ENCODE results near the gene EBF3. TPM values are rescaled to one million over a fixed set of nuclear protein-coding genes. Genes with fewer than 3 reads are reported as not detected.

EBF3 gene
- total RNA-seq, 2 donors from 2014 or later: 0.44 to 2.0 TPM

DNA sequence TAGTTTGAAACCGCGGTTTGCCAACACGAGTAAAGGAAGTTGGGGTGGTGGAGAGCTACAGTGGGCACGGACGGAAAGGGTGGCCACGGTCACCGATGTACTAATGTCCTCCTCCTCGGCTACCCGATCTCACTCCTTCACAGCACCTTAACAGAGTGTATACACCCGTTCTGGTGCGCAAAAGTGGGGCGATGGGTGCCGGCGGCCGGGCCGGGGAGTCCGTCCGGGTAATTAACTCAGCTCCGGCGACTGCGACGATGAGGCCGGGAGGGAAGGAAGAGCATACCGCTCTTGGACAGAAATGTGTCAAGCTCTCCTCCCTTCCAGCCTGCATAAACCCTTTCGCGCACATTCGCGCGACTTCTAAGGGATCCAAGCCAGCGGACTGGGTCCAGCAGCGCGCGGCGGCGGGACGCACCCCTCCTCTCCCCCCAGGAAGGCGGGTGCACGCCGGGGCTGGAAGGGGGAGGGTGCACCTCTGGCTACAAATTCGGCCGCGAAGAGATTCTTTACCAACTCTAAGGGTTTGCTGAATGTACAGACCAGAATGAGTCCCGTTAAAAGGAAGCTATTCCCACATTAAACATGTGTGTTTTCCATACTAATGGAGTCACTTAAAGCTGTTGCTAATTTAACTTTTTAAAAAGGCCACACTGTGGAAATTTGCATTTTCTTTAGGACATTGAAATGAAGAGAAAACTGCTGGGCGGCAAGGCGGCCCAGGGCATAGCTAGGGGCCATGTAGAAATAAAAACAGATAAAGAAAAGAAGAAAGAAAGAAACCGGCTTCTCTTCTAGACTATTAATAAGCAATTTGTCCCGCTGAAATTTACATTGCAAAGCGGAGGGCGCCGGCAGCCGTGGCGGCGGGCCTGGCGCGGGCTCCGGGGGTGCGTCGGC is 6.6 kb upstream of the EBF3 start:
- peak overlapping the region; percentile 44 for H3K4me3 ChIP-seq (ENCODE audit: low read length)
- H3K9me3 ChIP-seq (ENCODE audit: control insufficient read depth, low read length): no peaks in the 10 kb centered on the region
- Mint-ChIP-seq H3K36me3 (ENCODE audit: low read depth) (no peaks in the 10 kb centered on the region), H3K27me3 (ENCODE audit: insufficient read depth) (peaks cover 87% of the 10 kb centered on the region), H3K9me3 (no peaks in the 10 kb centered on the region), H3K27ac (no peak overlapping the region), H3K4me3 (peak overlapping the region; percentile 46), H3K4me1 (peaks cover 14% of the 10 kb centered on the region)
- DNase-seq: peak; percentile 70
- H3K27ac ChIP-seq (ENCODE audit: low read depth, low read length): no peak overlapping the region
- 1 to 2% methylated on average over 11 to 57 of the region's 58 CpGs for WGBS, 2 experiments (ENCODE audit: insufficient coverage in 1 of 2, insufficient read length in 1 of 2)
- no peak overlapping the region for H3K9ac ChIP-seq (ENCODE audit: extremely low read depth, low read length, poor library complexity, severe bottlenecking)
- H3K36me3 ChIP-seq (ENCODE audit: control insufficient read depth, insufficient read depth, low read length): no peaks in the 10 kb centered on the region
- peaks cover 95% of the 10 kb centered on the region for H3K27me3 ChIP-seq (ENCODE audit: control insufficient read depth, insufficient read depth, low read length, poor library complexity, severe bottlenecking)
- TF ChIP-seq, protein P1, sequence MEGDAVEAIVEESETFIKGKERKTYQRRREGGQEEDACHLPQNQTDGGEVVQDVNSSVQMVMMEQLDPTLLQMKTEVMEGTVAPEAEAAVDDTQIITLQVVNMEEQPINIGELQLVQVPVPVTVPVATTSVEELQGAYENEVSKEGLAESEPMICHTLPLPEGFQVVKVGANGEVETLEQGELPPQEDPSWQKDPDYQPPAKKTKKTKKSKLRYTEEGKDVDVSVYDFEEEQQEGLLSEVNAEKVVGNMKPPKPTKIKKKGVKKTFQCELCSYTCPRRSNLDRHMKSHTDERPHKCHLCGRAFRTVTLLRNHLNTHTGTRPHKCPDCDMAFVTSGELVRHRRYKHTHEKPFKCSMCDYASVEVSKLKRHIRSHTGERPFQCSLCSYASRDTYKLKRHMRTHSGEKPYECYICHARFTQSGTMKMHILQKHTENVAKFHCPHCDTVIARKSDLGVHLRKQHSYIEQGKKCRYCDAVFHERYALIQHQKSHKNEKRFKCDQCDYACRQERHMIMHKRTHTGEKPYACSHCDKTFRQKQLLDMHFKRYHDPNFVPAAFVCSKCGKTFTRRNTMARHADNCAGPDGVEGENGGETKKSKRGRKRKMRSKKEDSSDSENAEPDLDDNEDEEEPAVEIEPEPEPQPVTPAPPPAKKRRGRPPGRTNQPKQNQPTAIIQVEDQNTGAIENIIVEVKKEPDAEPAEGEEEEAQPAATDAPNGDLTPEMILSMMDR (conservative IDR thresholded peaks at IDR 0.05): no peak
- peaks cover 4% of the 10 kb centered on the region for H3K4me1 ChIP-seq (ENCODE audit: control insufficient read depth, insufficient read depth, low read length)

DNA sequence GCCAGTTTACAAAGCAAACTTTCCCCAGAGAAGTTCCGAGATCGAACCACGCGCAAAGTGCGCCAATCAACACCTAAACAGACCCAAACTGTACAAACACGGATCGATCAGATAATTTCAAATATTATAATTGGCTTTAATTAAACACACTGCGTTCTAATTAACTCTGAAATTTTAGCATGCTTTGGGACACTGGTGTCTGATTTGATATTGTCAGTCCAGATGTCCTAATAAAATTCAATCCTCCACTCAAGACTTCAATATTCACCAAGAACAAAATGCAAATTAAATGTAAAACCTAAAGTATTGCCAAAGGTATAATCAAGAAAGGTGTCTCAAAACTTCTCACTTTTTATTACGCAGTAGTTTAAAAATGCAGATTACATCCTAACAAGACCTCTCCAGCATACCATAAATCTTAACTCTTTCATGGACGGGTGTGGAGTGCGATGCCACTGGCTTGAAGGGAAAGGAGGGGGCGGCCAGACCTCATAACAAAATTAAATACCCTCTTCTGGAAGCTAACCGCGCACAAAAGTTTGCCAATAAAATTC is 5.9 kb upstream of the EBF3 start:
- Mint-ChIP-seq H3K4me1 (peaks cover 14% of the 10 kb centered on the region), H3K36me3 (ENCODE audit: low read depth) (no peaks in the 10 kb centered on the region), H3K27me3 (ENCODE audit: insufficient read depth) (peaks cover 88% of the 10 kb centered on the region), H3K27ac (no peak overlapping the region), H3K4me3 (peak overlapping the region; percentile 46), H3K9me3 (no peaks in the 10 kb centered on the region)
- H3K4me3 ChIP-seq (ENCODE audit: low read length): peak overlapping the region; percentile 44
- H3K27me3 ChIP-seq (ENCODE audit: control insufficient read depth, insufficient read depth, low read length, poor library complexity, severe bottlenecking): peaks cover 99% of the 10 kb centered on the region
- TF ChIP-seq, protein P1 (conservative IDR thresholded peaks at IDR 0.05): no peak
- H3K36me3 ChIP-seq (ENCODE audit: control insufficient read depth, insufficient read depth, low read length): no peaks in the 10 kb centered on the region
- no peak overlapping the region for H3K27ac ChIP-seq (ENCODE audit: low read depth, low read length)
- whole genome bisulfite sequencing, 2 experiments (ENCODE audit: insufficient coverage in 1 of 2, insufficient read length in 1 of 2): 0 to 3% methylated on average over 3 to 13 of the region's 14 CpGs
- peaks cover 4% of the 10 kb centered on the region for H3K4me1 ChIP-seq (ENCODE audit: control insufficient read depth, insufficient read depth, low read length)
- DNase-seq: no peak
- H3K9me3 ChIP-seq (ENCODE audit: control insufficient read depth, low read length): no peaks in the 10 kb centered on the region
- H3K9ac ChIP-seq (ENCODE audit: extremely low read depth, low read length, poor library complexity, severe bottlenecking): no peak overlapping the region

DNA sequence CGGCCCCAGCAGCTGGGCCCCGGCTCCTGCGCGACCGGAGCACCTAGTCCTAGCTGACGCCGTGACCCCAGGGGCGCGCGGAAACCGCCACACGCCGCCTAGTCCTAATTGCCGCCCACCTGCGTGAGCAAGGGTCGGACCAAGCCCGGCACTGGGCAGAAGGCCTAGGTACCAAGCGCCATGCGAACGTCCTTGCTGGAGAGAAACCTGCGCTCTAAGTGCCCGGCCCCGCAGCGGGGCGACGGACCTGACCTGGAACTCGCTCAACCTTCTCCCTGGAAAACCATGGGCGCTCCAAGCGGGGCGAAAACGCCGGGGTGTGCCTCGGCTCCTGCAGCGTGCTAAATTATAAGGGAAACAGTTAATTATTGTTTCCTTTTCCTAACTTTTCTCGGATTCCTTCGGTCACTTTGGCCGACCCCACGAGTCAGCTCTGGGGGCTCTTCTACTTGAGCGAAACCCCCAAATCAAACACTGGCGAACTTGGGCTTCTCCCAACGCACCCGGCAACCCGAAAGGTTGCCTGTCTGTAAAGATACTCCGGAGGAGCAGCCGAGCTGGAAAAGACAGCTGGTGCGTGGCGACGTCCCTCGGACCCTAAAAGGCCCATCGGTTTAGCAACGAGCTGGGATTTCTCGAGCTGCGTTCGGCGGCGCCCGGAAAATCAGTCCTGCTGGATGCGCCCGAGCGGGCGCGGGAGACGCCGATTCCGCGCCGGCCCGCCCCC is 5.3 kb upstream of the EBF3 start:
- Mint-ChIP-seq H3K27ac (no peak overlapping the region), H3K36me3 (ENCODE audit: low read depth) (no peaks in the 10 kb centered on the region), H3K4me3 (peak overlapping the region; percentile 46), H3K27me3 (ENCODE audit: insufficient read depth) (peaks cover 87% of the 10 kb centered on the region), H3K4me1 (peaks cover 14% of the 10 kb centered on the region), H3K9me3 (no peaks in the 10 kb centered on the region)
- 3 to 4% methylated on average over 47 to 68 of the region's 68 CpGs for WGBS, 2 experiments (ENCODE audit: insufficient coverage in 1 of 2, insufficient read length in 1 of 2)
- Histone ChIP-seq H3K27ac (ENCODE audit: low read depth, low read length) (no peak overlapping the region), H3K4me1 (ENCODE audit: control insufficient read depth, insufficient read depth, low read length) (peaks cover 4% of the 10 kb centered on the region), H3K9ac (ENCODE audit: extremely low read depth, low read length, poor library complexity, severe bottlenecking) (no peak overlapping the region), H3K9me3 (ENCODE audit: control insufficient read depth, low read length) (no peaks in the 10 kb centered on the region), H3K27me3 (ENCODE audit: control insufficient read depth, insufficient read depth, low read length, poor library complexity, severe bottlenecking) (peaks cover 99% of the 10 kb centered on the region), H3K4me3 (ENCODE audit: low read length) (peak overlapping the region; percentile 14), H3K36me3 (ENCODE audit: control insufficient read depth, insufficient read depth, low read length) (no peaks in the 10 kb centered on the region)
- TF ChIP-seq, protein P1 (conservative IDR thresholded peaks at IDR 0.05): peak; percentile 41
- peak; percentile 67 for DNase-seq
